Measurements from ENCODE around the gene S100A2. TPM values are rescaled to one million over a fixed set of nuclear protein-coding genes. Genes with fewer than 3 reads are reported as not detected.

The S100A2 gene
- total RNA-seq, result 10 to 100 TPM in 1 of 4 donors, 1 to 10 TPM in 2, not detected in 1; 2.3 to 12.6 (median 4.2) TPM

- peak within 1 kb of the TSS; percentile 59 to 99 (median 91) for H3K27ac ChIP-seq
- no peaks in the 10 kb centered on the region for H3K36me3 ChIP-seq
- H3K9me3 ChIP-seq, result no peaks in the 10 kb centered on the region
- 27 to 34% methylated on average over 6 to 8 of the region's 8 CpGs for WGBS, 2 donors
- peaks cover 0 to 48% (median 34%) of the 10 kb centered on the region in 4 donors for H3K4me1 ChIP-seq
- no peak within 1 kb of the TSS for H3K4me3 ChIP-seq
- TF ChIP-seq CTCF (IDR thresholded peaks at IDR 0.05), result no peak
- TF ChIP-seq EP300 (IDR thresholded peaks at IDR 0.05), result no peak
- TF ChIP-seq POLR2A (IDR thresholded peaks at IDR 0.05), result no peak
- no peak for DNase-seq (ENCODE audit: low spot score in 2 of 2)
- no peaks in the 10 kb centered on the region for H3K27me3 ChIP-seq
Measured at GRCh38 chr1:153565529-153566374, at the start of gene S100A2. TSS of gene S100A2 (minus strand) at chr1:153565844. CDS start at chr1:153563877, 1,967 bp downstream.

GRCh38 chr1:153615406-153615805 lies 49.8 kb upstream of the S100A2 start:
- TF ChIP-seq CTCF (IDR thresholded peaks at IDR 0.05) (no peak), EP300 (IDR thresholded peaks at IDR 0.05) (no peak), POLR2A (IDR thresholded peaks at IDR 0.05) (no peak)
- peaks cover 0 to 46% (median 34%) of the 10 kb centered on the region in 4 donors for H3K4me1 ChIP-seq
- H3K4me3 ChIP-seq, result peak overlapping the region in 1 of 4 donors; percentile 9
- no peaks in the 10 kb centered on the region for H3K27me3 ChIP-seq
- peak overlapping the region in 3 of 4 donors; percentile 51 to 92 (median 88) for H3K27ac ChIP-seq
- 86 to 100% methylated on average over 1 of the region's 2 CpGs for WGBS, 2 donors
- no peaks in the 10 kb centered on the region for H3K9me3 ChIP-seq
- H3K36me3 ChIP-seq, result peaks cover 0 to 23% (median 0%) of the 10 kb centered on the region in 3 donors
- DNase-seq (ENCODE audit: low spot score in 2 of 2), result no peak

GRCh38 chr1:153614906-153615305 lies 49.3 kb upstream of the S100A2 start:
- H3K4me1 ChIP-seq, result peaks cover 0 to 51% (median 38%) of the 10 kb centered on the region in 4 donors
- no peaks in the 10 kb centered on the region for H3K27me3 ChIP-seq
- H3K4me3 ChIP-seq, result no peak overlapping the region
- DNase-seq (ENCODE audit: low spot score in 2 of 2), result no peak
- WGBS, 2 donors, result 93 to 95% methylated on average over 7 of the region's 7 CpGs
- peak overlapping the region in 2 of 4 donors; percentile 92 to 99 for H3K27ac ChIP-seq
- no peaks in the 10 kb centered on the region for H3K9me3 ChIP-seq
- no peak for TF ChIP-seq CTCF (IDR thresholded peaks at IDR 0.05)
- peaks cover 0 to 19% (median 0%) of the 10 kb centered on the region in 3 donors for H3K36me3 ChIP-seq

- Histone ChIP-seq H3K4me3 (no peak overlapping the region), H3K27ac (peak overlapping the region in 3 of 4 donors; percentile 40 to 99 (median 92)), H3K9me3 (no peaks in the 10 kb centered on the region), H3K4me1 (peaks cover 0 to 56% (median 44%) of the 10 kb centered on the region in 4 donors), H3K36me3 (peaks cover 0 to 13% (median 0%) of the 10 kb centered on the region in 3 donors), H3K27me3 (no peaks in the 10 kb centered on the region)
- DNase-seq (ENCODE audit: low spot score in 2 of 2), result no peak
- TF ChIP-seq EP300 (IDR thresholded peaks at IDR 0.05) (no peak), CTCF (IDR thresholded peaks at IDR 0.05) (no peak), POLR2A (IDR thresholded peaks at IDR 0.05) (no peak)
- WGBS, 2 donors, result 74 to 85% methylated on average over 2 of the region's 2 CpGs
Measured at GRCh38 chr1:153614189-153614900, 48.7 kb upstream of the S100A2 start.

Data from tibial nerve (tissue), 4 donors.